Heart right ventricle (tissue), 16 donors: ENCODE results near the gene ARMC9. TPM values are rescaled to one million over a fixed set of nuclear protein-coding genes. Genes with fewer than 3 reads are reported as not detected.

Experiments
- ATAC-seq, 8 donors: fragments of 200-7000 bp; cut with Tn5 transposase; one replicate each; pipeline ENCODE4 v1.9.1; 2020; ENCODE audit warnings: mild to moderate bottlenecking in 8 of 8, moderate library complexity in 8 of 8, moderate number of reproducible peaks in 1 of 8
- DNase-seq, 2 donors: peaks; one replicate each; pipeline ENCODE4 v3.0.0-alpha.2; 2020
- H3K27ac ChIP-seq, 10 donors: fragments of 200-600 bp; sonication (generic) in 2 of 10; one replicate each; pipeline versions ENCODE4 v1.5.0 to v1.8.0; 2020 to 2022; ENCODE audit warnings: mild to moderate bottlenecking in 3 of 10
- H3K27me3 ChIP-seq, 7 donors: fragments of 200-600 bp; one replicate each; pipeline ENCODE4 v1.8.0; 2021 to 2022; ENCODE audit warnings: mild to moderate bottlenecking in 2 of 7
- H3K36me3 ChIP-seq, 9 donors: fragments of 200-600 bp; sonication (generic) in 1 of 9; one replicate each; pipeline versions ENCODE4 v1.5.0 to v1.8.0; 2020 to 2022; ENCODE audit warnings: mild to moderate bottlenecking in 2 of 9
- H3K4me1 ChIP-seq, 9 donors: fragments of 200-600 bp; sonication (generic) in 1 of 9; one replicate each; pipeline versions ENCODE4 v1.5.0 to v1.8.0; 2020 to 2022; ENCODE audit warnings: mild to moderate bottlenecking in 4 of 9
- H3K4me3 ChIP-seq, 10 donors: fragments of 200-600 bp; sonication (generic) in 2 of 10; one replicate each; pipeline versions ENCODE4 v1.5.0 to v1.8.0; 2020 to 2022; ENCODE audit warnings: mild to moderate bottlenecking in 7 of 10, moderate library complexity in 2 of 10
- H3K9me3 ChIP-seq, 11 donors: fragments of 200-600 bp in 10 of 11; sonication (generic) in 2 of 11; one replicate each; pipeline versions ENCODE4 v1.5.0 to v1.8.0; 2013 to 2022; ENCODE audit warnings: mild to moderate bottlenecking in 2 of 11, control low read depth in 1 of 11, moderate library complexity in 1 of 11
- WGBS, 2 donors: extraction: QIAGEN DNeasy Blood & Tissue Kit; methylation state at CpG; one replicate each; pipeline ENCODE4 v1.1.7; 2013; ENCODE audit warnings: inconsistent platforms in 1 of 2; 5-methylcytosine and 5-hydroxymethylcytosine counted together
- intact Hi-C, 10 donors: fragments of 100-400 bp; cut with DNase I; formaldehyde crosslinking; loops; one replicate each; pipeline versions ENCODE4 v1.11.1 to v1.14.2; 2022
- polyA plus RNA-seq, 2 donors: library from polyadenylated mRNA; stranded (reverse); fragments of 200-250 nt; gene quantifications; one replicate each; pipeline ENCODE4 v1.2.3, GENCODE V29; 2013
- total RNA-seq, 10 donors: library from RNA; stranded (reverse); fragmentation: NEBNext Ultra II Directional in 3 of 10; extraction: Animal tissue kit (Norgen Biotek cat#: 25700) in 3 of 10; gene quantifications; one replicate each; pipeline versions ENCODE4 v1.2.1 to v1.2.4, GENCODE V29; 2021 to 2023
- TF ChIP-seq, protein P1 (sequence below), 9 donors: fragments of 200-600 bp; sonication (generic) in 2 of 9; IDR thresholded peaks; one replicate each; pipeline versions ENCODE4 v1.5.0 to v1.8.0; 2021 to 2022; ENCODE audit warnings: antibody characterized with exemption in 9 of 9, mild to moderate bottlenecking in 5 of 9, moderate library complexity in 1 of 9
- donor health status: Arrhythmogenic right ventricular cardiomyopathy.
- donor health status: ischemic (EF 13 %, LVEDD 7.1; RV severe dilation, severe dysfunction).
- donor health status: healthy with polysubstance abuse.
- donor health status: DM: no; HTN: yes; CAD: no.
- donor health status: DM: no; HTN: no; CAD: no.
- donor health status: ischemic (EF 25% LVEDD 6.9; RV normal size, moderate dysfunction).
- donor health status: ischemic (EF 25% LVEDD 5.7; RV mildly dilated, moderate dysfunction).
- donor health status: healthy.
- donor health status: DM: yes; HTN: yes; CAD: no.
- donor health status: Ischemic cardiomyopathy.
- donor health status: ischemic (EF 35%, LVEDD 5.7; RV mildly dilated, moderate dysfunction).
- donor health status: nonischemic (EF 11% LVEDD 7.7; RV severe dilation, severe dysfunction).
- donor health status: DM: yes; HTN: yes; CAD: no.
- donor health status: PGD.
- donor health status: ischemic (EF 29% LVEDD 5.4; RV normal size, mild dysfunction).
- donor health status: nonischemic (EF 23%, LVEDD 6.1; RV moderate dilation, normal function).

The ARMC9 gene
- total and polyA plus RNA-seq, 12 donors: 1.6 to 6.8 (median 2.3) TPM

DNA sequence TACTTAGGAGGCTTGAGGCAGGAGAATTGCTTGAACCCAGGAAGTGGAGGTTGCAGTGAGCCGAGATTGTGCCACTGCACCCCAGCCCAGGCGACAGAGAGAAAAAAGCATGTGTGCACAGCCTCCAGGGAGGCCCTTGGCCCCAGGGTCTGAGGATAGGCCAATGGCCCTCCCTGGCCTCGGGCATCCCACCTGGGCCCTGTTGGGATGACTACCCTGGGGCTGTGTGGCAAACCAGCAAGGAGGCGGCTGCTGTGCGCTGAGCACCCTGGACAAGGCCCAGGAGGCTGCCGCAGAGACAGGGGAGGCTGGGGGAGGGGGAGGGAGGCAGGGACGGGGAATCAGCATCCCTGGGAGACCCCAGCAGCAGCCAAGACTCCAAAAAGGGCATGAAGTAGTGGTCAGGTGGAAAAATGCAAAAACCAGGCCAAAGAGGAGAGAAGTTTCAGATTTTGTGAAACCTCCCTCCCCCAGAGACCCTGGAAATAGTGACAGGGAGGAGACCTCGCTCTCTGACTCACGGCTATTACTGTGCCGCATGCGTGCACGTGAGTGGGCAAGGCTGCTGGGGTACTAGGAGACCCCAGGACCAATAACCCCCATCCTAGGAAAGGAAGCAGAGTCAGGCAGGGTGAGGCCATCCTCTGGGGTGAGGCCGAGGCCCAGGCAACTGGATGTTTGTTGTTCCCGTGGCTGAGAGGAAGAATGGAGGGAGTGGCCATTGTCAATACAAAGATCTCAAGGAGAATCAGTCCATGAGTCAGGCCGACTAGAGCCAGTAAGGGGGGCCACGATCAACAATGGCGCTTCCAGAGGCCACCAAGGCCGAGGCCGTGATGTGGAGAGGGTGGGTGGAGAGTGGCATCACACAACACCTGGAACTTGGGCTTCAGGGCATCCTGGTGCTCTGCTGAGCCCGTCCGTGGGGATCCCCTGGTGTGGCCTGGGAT lies 181.1 kb downstream of the ARMC9 start:
- Histone ChIP-seq H3K27ac (no peak overlapping the region), H3K36me3 (no peaks in the 10 kb centered on the region), H3K4me3 (no peak overlapping the region), H3K27me3 (no peaks in the 10 kb centered on the region), H3K9me3 (peaks cover 0 to 3% (median 0%) of the 10 kb centered on the region in 11 donors), H3K4me1 (peaks cover 0 to 6% (median 0%) of the 10 kb centered on the region in 9 donors)
- TF ChIP-seq, protein P1, sequence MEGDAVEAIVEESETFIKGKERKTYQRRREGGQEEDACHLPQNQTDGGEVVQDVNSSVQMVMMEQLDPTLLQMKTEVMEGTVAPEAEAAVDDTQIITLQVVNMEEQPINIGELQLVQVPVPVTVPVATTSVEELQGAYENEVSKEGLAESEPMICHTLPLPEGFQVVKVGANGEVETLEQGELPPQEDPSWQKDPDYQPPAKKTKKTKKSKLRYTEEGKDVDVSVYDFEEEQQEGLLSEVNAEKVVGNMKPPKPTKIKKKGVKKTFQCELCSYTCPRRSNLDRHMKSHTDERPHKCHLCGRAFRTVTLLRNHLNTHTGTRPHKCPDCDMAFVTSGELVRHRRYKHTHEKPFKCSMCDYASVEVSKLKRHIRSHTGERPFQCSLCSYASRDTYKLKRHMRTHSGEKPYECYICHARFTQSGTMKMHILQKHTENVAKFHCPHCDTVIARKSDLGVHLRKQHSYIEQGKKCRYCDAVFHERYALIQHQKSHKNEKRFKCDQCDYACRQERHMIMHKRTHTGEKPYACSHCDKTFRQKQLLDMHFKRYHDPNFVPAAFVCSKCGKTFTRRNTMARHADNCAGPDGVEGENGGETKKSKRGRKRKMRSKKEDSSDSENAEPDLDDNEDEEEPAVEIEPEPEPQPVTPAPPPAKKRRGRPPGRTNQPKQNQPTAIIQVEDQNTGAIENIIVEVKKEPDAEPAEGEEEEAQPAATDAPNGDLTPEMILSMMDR (IDR thresholded peaks at IDR 0.05): no peak
- intact Hi-C loops: no loop called here
- WGBS, 2 donors: 84 to 89% methylated on average over 21 of the region's 21 CpGs
- DNase-seq (no peak), ATAC-seq (no peak)

DNA sequence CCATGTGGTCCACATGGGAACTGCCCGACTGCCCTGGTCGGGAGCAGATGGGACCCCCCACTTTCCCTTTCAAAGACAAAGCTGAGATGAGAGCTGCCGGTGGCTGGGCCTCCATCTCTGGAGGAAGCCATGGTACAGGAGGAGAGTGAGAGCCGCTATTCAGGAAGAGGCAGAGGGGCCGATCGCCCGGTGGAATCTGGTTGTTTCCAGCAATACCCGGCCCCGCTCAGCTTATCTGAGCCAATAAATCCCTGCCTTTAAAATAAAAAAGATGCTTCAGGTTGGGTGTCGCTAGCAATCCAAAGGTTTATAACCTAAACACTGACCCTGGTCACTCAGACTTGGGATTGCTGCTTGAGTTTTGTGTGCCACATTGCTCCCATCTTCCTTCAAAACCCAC lies 181.9 kb downstream of the ARMC9 start:
- 90 to 96% methylated on average over 10 of the region's 10 CpGs for WGBS, 2 donors
- ATAC-seq: no peak
- peaks cover 0 to 10% (median 3%) of the 10 kb centered on the region in 11 donors for H3K9me3 ChIP-seq
- no peak overlapping the region for H3K4me3 ChIP-seq
- peaks cover 0 to 6% (median 0%) of the 10 kb centered on the region in 9 donors for H3K4me1 ChIP-seq
- H3K27ac ChIP-seq: no peak overlapping the region
- H3K36me3 ChIP-seq: no peaks in the 10 kb centered on the region
- no peaks in the 10 kb centered on the region for H3K27me3 ChIP-seq
- TF ChIP-seq, protein P1 (IDR thresholded peaks at IDR 0.05): no peak
- DNase-seq: no peak
- intact Hi-C loops: no loop called here

DNA sequence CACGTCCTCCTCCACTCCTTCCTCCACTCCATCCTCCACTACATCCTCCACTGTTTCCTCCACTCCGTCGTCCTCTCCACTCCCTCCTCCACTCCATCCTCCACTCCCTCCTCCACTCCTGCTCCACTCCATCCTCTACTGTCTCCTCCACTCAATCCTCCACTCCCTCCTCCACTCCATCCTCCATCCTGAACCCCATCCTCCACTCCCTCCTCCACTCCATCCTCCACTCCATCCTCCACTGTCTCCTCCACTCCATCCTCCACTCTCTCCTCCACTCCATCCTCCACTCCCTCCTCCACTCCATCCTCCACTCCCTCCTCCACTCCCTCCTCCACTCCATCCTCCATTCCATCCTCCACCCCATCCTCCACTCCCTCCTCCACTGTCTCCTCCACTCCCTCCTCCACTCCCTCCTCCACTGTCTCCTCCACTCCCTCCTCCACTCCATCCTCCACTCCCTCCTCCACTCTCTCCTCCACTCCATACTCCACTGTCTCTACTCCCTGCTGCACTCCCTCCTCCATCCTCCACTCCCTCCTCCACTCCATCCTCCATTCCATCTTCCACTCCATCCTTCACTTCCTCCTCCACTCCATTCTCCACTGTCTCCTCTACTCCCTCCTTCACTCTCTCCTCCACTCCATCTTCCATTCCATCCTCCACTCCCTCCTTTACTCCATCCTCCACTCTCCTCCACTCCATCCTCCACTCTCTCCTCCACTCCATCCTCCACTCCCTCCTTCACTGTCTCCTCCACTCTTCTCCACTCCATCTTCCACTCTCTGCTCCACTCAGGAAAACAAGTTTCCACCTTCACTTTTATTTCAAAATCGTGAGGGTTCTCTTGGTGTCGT lies 182.8 kb downstream of the ARMC9 start:
- WGBS, 2 donors: 92 to 93% methylated on average over 5 of the region's 5 CpGs
- ATAC-seq (no peak), DNase-seq (no peak)
- H3K36me3 ChIP-seq: no peaks in the 10 kb centered on the region
- no peak overlapping the region for H3K27ac ChIP-seq
- H3K4me3 ChIP-seq: no peak overlapping the region
- TF ChIP-seq, protein P1 (IDR thresholded peaks at IDR 0.05): no peak
- H3K9me3 ChIP-seq: peaks cover 0 to 13% (median 4%) of the 10 kb centered on the region in 11 donors
- intact Hi-C loops: no loop called here
- H3K27me3 ChIP-seq: no peaks in the 10 kb centered on the region
- H3K4me1 ChIP-seq: peaks cover 0 to 6% (median 0%) of the 10 kb centered on the region in 9 donors

DNA sequence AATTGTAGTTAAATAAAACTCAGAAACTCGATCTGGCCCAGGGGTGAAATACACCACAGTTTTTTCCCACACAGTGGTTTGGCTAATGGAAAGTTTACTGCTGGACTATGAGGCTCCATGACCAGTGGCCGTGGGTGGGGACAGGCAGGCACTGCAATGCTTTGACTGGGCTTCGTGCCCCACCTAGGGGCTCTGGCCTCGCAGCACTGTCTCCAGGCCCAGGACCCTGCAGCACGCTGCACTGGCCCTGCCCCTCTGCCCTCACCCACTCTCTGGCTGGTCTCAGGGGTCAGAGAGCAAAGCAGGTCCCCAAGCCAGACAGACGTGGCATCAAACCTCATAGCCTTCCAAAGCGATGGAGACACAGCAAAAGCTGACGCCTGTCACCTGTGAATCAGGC lies 183.7 kb downstream of the ARMC9 start:
- WGBS, 2 donors: 90 to 91% methylated on average over 8 of the region's 8 CpGs
- TF ChIP-seq, protein P1 (IDR thresholded peaks at IDR 0.05): no peak
- Histone ChIP-seq H3K4me3 (no peak overlapping the region), H3K4me1 (peaks cover 0 to 6% (median 0%) of the 10 kb centered on the region in 9 donors), H3K27ac (no peak overlapping the region), H3K36me3 (no peaks in the 10 kb centered on the region), H3K27me3 (no peaks in the 10 kb centered on the region), H3K9me3 (peaks cover 0 to 13% (median 4%) of the 10 kb centered on the region in 11 donors)
- no peak for ATAC-seq
- no peak for DNase-seq
- intact Hi-C loops: no loop called here
